Retina (tissue), 1 donor: ENCODE data around the gene TMEM190.

Experiments
- DNase-seq: peaks from one replicate; pipeline ENCODE4 v3.0.0-alpha.2; 2016

The TMEM190 gene

DNA sequence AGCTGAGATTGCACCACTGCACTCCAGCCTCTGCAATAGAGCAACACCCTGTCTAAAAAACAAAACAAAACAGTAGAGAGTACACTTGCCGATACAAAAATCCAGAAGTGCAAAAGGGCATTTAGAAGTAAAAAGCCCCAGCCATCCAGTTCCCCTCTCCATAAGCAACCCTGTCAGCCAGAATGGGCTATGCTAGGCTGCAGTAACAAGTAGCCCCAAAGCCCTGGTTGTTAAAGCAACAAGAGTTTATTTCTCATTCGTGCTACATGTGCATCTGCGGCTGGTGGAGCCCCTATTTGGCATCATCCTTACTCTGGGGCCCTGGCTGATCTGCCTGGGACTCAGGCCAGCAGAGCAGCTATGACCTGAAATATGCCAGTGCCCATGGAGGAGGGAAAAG is 47.9 kb downstream of the TMEM190 start:
- no peak for DNase-seq

DNA sequence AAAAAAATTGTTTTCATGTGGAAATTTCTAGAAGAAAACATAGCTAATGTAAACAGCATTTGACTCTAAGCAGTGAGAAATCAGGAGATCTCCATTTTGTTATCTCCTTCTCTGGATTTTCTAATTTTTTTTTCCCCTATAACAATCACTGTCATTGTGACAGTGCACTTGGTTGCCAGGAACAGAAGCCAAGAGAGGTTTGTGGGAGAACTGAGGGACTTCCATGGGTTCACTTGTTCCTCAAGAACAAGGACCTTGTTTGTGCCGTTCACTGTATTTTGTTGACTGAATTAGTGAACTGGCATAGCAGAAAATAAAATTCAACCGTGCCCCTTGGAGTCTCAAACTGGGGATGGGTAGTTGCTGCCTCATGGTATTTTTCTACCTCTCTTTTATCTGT is 49.4 kb downstream of the TMEM190 start:
- no peak for DNase-seq
